Measurements from ENCODE around the gene MRNIP. TPM values are rescaled to one million over a fixed set of nuclear protein-coding genes. Genes with fewer than 3 reads are reported as not detected.
A peak's percentile ranks its signal among the peaks of the same experiment; 100 is the strongest.

The MRNIP gene
- total and polyA plus RNA-seq, 3 experiments from 2014 or later = 17.7 to 27.2 (median 23.9) TPM

GRCh38 chr5:179893076-179893957 lies 34.7 kb upstream of the MRNIP start:
- Mint-ChIP-seq H3K36me3 (peaks cover 0 to 82% (median 18%) of the 10 kb centered on the region in 3 donors), H3K4me1 (no peaks in the 10 kb centered on the region), H3K4me3 (no peak overlapping the region), H3K27ac (peak overlapping the region in 1 of 8 donors; percentile 70), H3K27me3 (no peaks in the 10 kb centered on the region), H3K9me3 (no peaks in the 10 kb centered on the region)
- no peak overlapping the region for H3K4me3 ChIP-seq (ENCODE audit: low read length)
- H3K36me3 ChIP-seq (ENCODE audit: insufficient read depth, low read length) = peaks cover 10% of the 10 kb centered on the region
- no peak overlapping the region for H3K27ac ChIP-seq (ENCODE audit: low read depth, low read length)
- H3K9me3 ChIP-seq (ENCODE audit: low read length) = no peaks in the 10 kb centered on the region
- no peaks in the 10 kb centered on the region for H3K4me1 ChIP-seq (ENCODE audit: insufficient read depth, low read length)
- CTCF ChIA-PET = no interaction called here
- no peak for DNase-seq
- H3K27me3 ChIP-seq (ENCODE audit: insufficient read depth, low read length, poor library complexity, severe bottlenecking) = no peaks in the 10 kb centered on the region
- POLR2A ChIA-PET = no interaction called here

GRCh38 chr5:179892255-179892654 lies 33.6 kb upstream of the MRNIP start:
- H3K4me3 ChIP-seq (ENCODE audit: low read length) = no peak overlapping the region
- Mint-ChIP-seq H3K4me3 (no peak overlapping the region), H3K4me1 (no peaks in the 10 kb centered on the region), H3K9me3 (no peaks in the 10 kb centered on the region), H3K27me3 (no peaks in the 10 kb centered on the region), H3K27ac (no peak overlapping the region), H3K36me3 (peaks cover 0 to 86% (median 16%) of the 10 kb centered on the region in 3 donors)
- H3K9me3 ChIP-seq (ENCODE audit: low read length) = no peaks in the 10 kb centered on the region
- no peak for DNase-seq
- H3K4me1 ChIP-seq (ENCODE audit: insufficient read depth, low read length) = no peaks in the 10 kb centered on the region
- H3K27ac ChIP-seq (ENCODE audit: low read depth, low read length) = no peak overlapping the region
- ChIA-PET CTCF (no interaction called here), POLR2A (no interaction called here)
- H3K27me3 ChIP-seq (ENCODE audit: insufficient read depth, low read length, poor library complexity, severe bottlenecking) = no peaks in the 10 kb centered on the region
- peaks cover 16% of the 10 kb centered on the region for H3K36me3 ChIP-seq (ENCODE audit: insufficient read depth, low read length)

- no peaks in the 10 kb centered on the region for H3K9me3 ChIP-seq (ENCODE audit: low read length)
- H3K4me3 Mint-ChIP-seq = no peak overlapping the region
- H3K27me3 Mint-ChIP-seq = no peaks in the 10 kb centered on the region
- H3K36me3 Mint-ChIP-seq = peaks cover 8 to 93% (median 22%) of the 10 kb centered on the region in 3 donors
- H3K4me1 ChIP-seq (ENCODE audit: insufficient read depth, low read length) = no peaks in the 10 kb centered on the region
- no peak overlapping the region for H3K27ac Mint-ChIP-seq
- H3K4me3 ChIP-seq (ENCODE audit: low read length) = no peak overlapping the region
- H3K27ac ChIP-seq (ENCODE audit: low read depth, low read length) = no peak overlapping the region
- peaks cover 0 to under 1% (median 0%) of the 10 kb centered on the region in 3 donors for H3K4me1 Mint-ChIP-seq
- H3K27me3 ChIP-seq (ENCODE audit: insufficient read depth, low read length, poor library complexity, severe bottlenecking) = no peaks in the 10 kb centered on the region
- H3K36me3 ChIP-seq (ENCODE audit: insufficient read depth, low read length) = peaks cover 26% of the 10 kb centered on the region
- ChIA-PET CTCF (interaction anchor here (1.6 kb wide), 1 partner anchor 17 kb away, joined by 3 read pairs; no protein-coding TSS in a partner anchor), POLR2A (interaction anchor here (0.6 kb wide), 1 partner anchor 843 kb away, joined by 3 read pairs; no protein-coding TSS in a partner anchor)
- H3K9me3 Mint-ChIP-seq = no peaks in the 10 kb centered on the region
- no peak for DNase-seq
Observed at GRCh38 chr5:179890751-179891682, 32.4 kb upstream of the MRNIP start.

GRCh38 chr5:179889885-179890284 lies 31.3 kb upstream of the MRNIP start:
- peak overlapping the region in 2 of 8 donors; percentile 5 to 51 for H3K27ac Mint-ChIP-seq
- peaks cover 0 to 1% (median under 1%) of the 10 kb centered on the region in 5 donors for H3K9me3 Mint-ChIP-seq

GRCh38 chr5:179887802-179888201 lies 29.2 kb upstream of the MRNIP start:
- Mint-ChIP-seq H3K27me3 (no peaks in the 10 kb centered on the region), H3K36me3 (peaks cover 32 to 91% (median 34%) of the 10 kb centered on the region in 3 donors), H3K4me3 (no peak overlapping the region), H3K4me1 (peaks cover 0 to 3% (median 0%) of the 10 kb centered on the region in 3 donors), H3K27ac (peak overlapping the region in 1 of 8 donors; percentile 70), H3K9me3 (peaks cover 12 to 17% (median 14%) of the 10 kb centered on the region in 5 donors)
- Histone ChIP-seq H3K4me1 (ENCODE audit: insufficient read depth, low read length) (no peaks in the 10 kb centered on the region), H3K27ac (ENCODE audit: low read depth, low read length) (no peak overlapping the region), H3K9me3 (ENCODE audit: low read length) (peaks cover 7% of the 10 kb centered on the region), H3K27me3 (ENCODE audit: insufficient read depth, low read length, poor library complexity, severe bottlenecking) (no peaks in the 10 kb centered on the region), H3K36me3 (ENCODE audit: insufficient read depth, low read length) (peaks cover 41% of the 10 kb centered on the region), H3K4me3 (ENCODE audit: low read length) (no peak overlapping the region)
- no peak for DNase-seq
- CTCF ChIA-PET = no interaction called here
- POLR2A ChIA-PET = no interaction called here

More at GRCh38 chr5:179889885-179890284, 31.3 kb upstream of the MRNIP start:
- Mint-ChIP-seq H3K36me3 (peaks cover 16 to 91% (median 19%) of the 10 kb centered on the region in 3 donors), H3K4me1 (peaks cover 0 to 3% (median 0%) of the 10 kb centered on the region in 3 donors), H3K27me3 (no peaks in the 10 kb centered on the region), H3K4me3 (no peak overlapping the region)
- POLR2A ChIA-PET = no interaction called here
- DNase-seq = no peak
- H3K36me3 ChIP-seq (ENCODE audit: insufficient read depth, low read length) = peaks cover 32% of the 10 kb centered on the region
- no peaks in the 10 kb centered on the region for H3K9me3 ChIP-seq (ENCODE audit: low read length)
- CTCF ChIA-PET = interaction anchor here (0.7 to 1.6 kb wide), 2 partner anchors 18 to 587 kb away, joined by 3 read pairs; no protein-coding TSS in a partner anchor
- no peak overlapping the region for H3K27ac ChIP-seq (ENCODE audit: low read depth, low read length)
- no peaks in the 10 kb centered on the region for H3K27me3 ChIP-seq (ENCODE audit: insufficient read depth, low read length, poor library complexity, severe bottlenecking)
- no peaks in the 10 kb centered on the region for H3K4me1 ChIP-seq (ENCODE audit: insufficient read depth, low read length)
- H3K4me3 ChIP-seq (ENCODE audit: low read length) = no peak overlapping the region

GRCh38 chr5:179887095-179887494 lies 28.5 kb upstream of the MRNIP start:
- Mint-ChIP-seq H3K27me3 (no peaks in the 10 kb centered on the region), H3K36me3 (peaks cover 34 to 86% (median 35%) of the 10 kb centered on the region in 3 donors), H3K27ac (peak overlapping the region in 1 of 8 donors; percentile 2), H3K4me1 (peaks cover 0 to 3% (median 0%) of the 10 kb centered on the region in 3 donors), H3K4me3 (no peak overlapping the region), H3K9me3 (peaks cover 12 to 21% (median 15%) of the 10 kb centered on the region in 5 donors)
- no peak for DNase-seq
- ChIA-PET CTCF (no interaction called here), POLR2A (no interaction called here)
- H3K36me3 ChIP-seq (ENCODE audit: insufficient read depth, low read length) = peaks cover 33% of the 10 kb centered on the region
- peaks cover 7% of the 10 kb centered on the region for H3K9me3 ChIP-seq (ENCODE audit: low read length)
- no peak overlapping the region for H3K27ac ChIP-seq (ENCODE audit: low read depth, low read length)
- no peaks in the 10 kb centered on the region for H3K4me1 ChIP-seq (ENCODE audit: insufficient read depth, low read length)
- H3K4me3 ChIP-seq (ENCODE audit: low read length) = no peak overlapping the region
- no peaks in the 10 kb centered on the region for H3K27me3 ChIP-seq (ENCODE audit: insufficient read depth, low read length, poor library complexity, severe bottlenecking)

GRCh38 chr5:179886190-179886911 lies 27.7 kb upstream of the MRNIP start:
- no peak overlapping the region for H3K4me3 ChIP-seq (ENCODE audit: low read length)
- POLR2A ChIA-PET = no interaction called here
- H3K27me3 ChIP-seq (ENCODE audit: insufficient read depth, low read length, poor library complexity, severe bottlenecking) = no peaks in the 10 kb centered on the region
- Mint-ChIP-seq H3K9me3 (peaks cover 12 to 22% (median 16%) of the 10 kb centered on the region in 5 donors), H3K36me3 (peaks cover 34 to 83% (median 38%) of the 10 kb centered on the region in 3 donors), H3K4me3 (no peak overlapping the region), H3K27me3 (no peaks in the 10 kb centered on the region), H3K27ac (peak overlapping the region in 1 of 8 donors; percentile 21), H3K4me1 (peaks cover 0 to 3% (median 0%) of the 10 kb centered on the region in 3 donors)
- H3K36me3 ChIP-seq (ENCODE audit: insufficient read depth, low read length) = peaks cover 32% of the 10 kb centered on the region
- no peak overlapping the region for H3K27ac ChIP-seq (ENCODE audit: low read depth, low read length)
- CTCF ChIA-PET = interaction anchor here (0.6 kb wide), 1 partner anchor 22 kb away, joined by 3 read pairs; no protein-coding TSS in a partner anchor
- DNase-seq = no peak
- H3K4me1 ChIP-seq (ENCODE audit: insufficient read depth, low read length) = no peaks in the 10 kb centered on the region
- H3K9me3 ChIP-seq (ENCODE audit: low read length) = peaks cover 7% of the 10 kb centered on the region

Measured in CD8-positive, alpha-beta memory T cell (primary cell).